IMR-90 (cell line): Measurements from ENCODE around the gene SLC12A8. TPM values are rescaled to one million over a fixed set of nuclear protein-coding genes. Genes with fewer than 3 reads are reported as not detected.

Experiments
- ATAC-seq: fragments of 200-7000 bp; cut with Tn5 transposase; 2 replicates; pipeline ENCODE4 v1.9.1; 2020; ENCODE audit warnings: low read depth, mild to moderate bottlenecking, moderate library complexity
- BruUV-seq: library from RNA; stranded (reverse); fragments of 400-500 nt; replicated peaks from 2 replicates; lab custom pipeline; 2021; lab: Mats Ljungman, UMichigan
- CTCF ChIA-PET: fragments of 300-600 bp; formaldehyde crosslinking; extraction: SDS; loops from one replicate; lab custom pipeline; 2021; ENCODE audit warnings: antibody characterized with exemption; lab: Yijun Ruan, JAX
- POLR2A ChIA-PET: fragments of 300-600 bp; sonication (Branson Sonifier 250); formaldehyde crosslinking; loops from one replicate; lab custom pipeline; 2022; ENCODE audit warnings: antibody characterized with exemption; ENCODE audit not compliant: unreplicated experiment; lab: Charles Lee
- DNase-seq: peaks from one replicate; pipeline ENCODE4 v3.0.0; 2013
- H2AFZ ChIP-seq: replicated peaks from 2 replicates; pipeline ENCODE3; 2013; ENCODE audit warnings: low read length, mild to moderate bottlenecking; ENCODE audit not compliant: poor library complexity
- H2AK5ac ChIP-seq: 2 replicates; pipeline ENCODE4 v1.6.1; 2013; ENCODE audit warnings: low read depth, low read length, inconsistent platforms
- H2AK9ac ChIP-seq: replicated peaks from 2 replicates; pipeline ENCODE3; 2013; ENCODE audit warnings: mild to moderate bottlenecking, low read depth, low read length, moderate library complexity; ENCODE audit not compliant: poor library complexity
- H2BK120ac ChIP-seq: 2 replicates; pipeline ENCODE4 v1.6.1; 2013; ENCODE audit warnings: low read depth, low read length, inconsistent platforms
- H2BK15ac ChIP-seq: 3 replicates; pipeline ENCODE4 v1.6.1; 2013; ENCODE audit warnings: low read depth, low read length, inconsistent platforms
- H2BK20ac ChIP-seq: 2 replicates; pipeline ENCODE4 v1.6.1; 2013; ENCODE audit warnings: low read depth, mild to moderate bottlenecking, inconsistent platforms, low read length, moderate library complexity
- H2BK5ac ChIP-seq: 2 replicates; pipeline ENCODE4 v1.6.1; 2013; ENCODE audit warnings: mild to moderate bottlenecking, low read depth, low read length, inconsistent platforms; ENCODE audit not compliant: poor library complexity, severe bottlenecking
- H3K14ac ChIP-seq: replicated peaks from 2 replicates; pipeline ENCODE4 v1.6.1; 2013; ENCODE audit warnings: low read depth, low read length, inconsistent platforms
- H3K18ac ChIP-seq: 2 replicates; pipeline ENCODE4 v1.6.1; 2013; ENCODE audit warnings: low read depth, low read length, control low read depth
- H3K23ac ChIP-seq: 2 replicates; pipeline ENCODE4 v1.6.1; 2013; ENCODE audit warnings: low read depth, low read length, inconsistent platforms
- H3K27ac ChIP-seq: 2 replicates; pipeline ENCODE4 v1.5.1; 2013; ENCODE audit warnings: mild to moderate bottlenecking, control low read depth, low read length; ENCODE audit not compliant: insufficient read depth
- H3K27me3 ChIP-seq: 2 replicates; pipeline ENCODE4 v1.6.1; 2013; ENCODE audit warnings: low read length; ENCODE audit not compliant: control insufficient read depth, insufficient read depth
- H3K36me3 ChIP-seq: 2 replicates; pipeline ENCODE4 v1.6.1; 2013; ENCODE audit warnings: low read length, mixed read lengths; ENCODE audit not compliant: control insufficient read depth, insufficient read depth
- H3K4ac ChIP-seq: 2 replicates; pipeline ENCODE4 v1.6.1; 2013; ENCODE audit warnings: low read depth, low read length, inconsistent platforms
- H3K4me1 ChIP-seq: 2 replicates; pipeline ENCODE4 v1.6.1; 2013; ENCODE audit warnings: low read length, mixed read lengths; ENCODE audit not compliant: control insufficient read depth, insufficient read depth
- H3K4me2 ChIP-seq: 2 replicates; pipeline ENCODE4 v1.6.1; 2013; ENCODE audit warnings: low read depth, mild to moderate bottlenecking, control low read depth, low read length, moderate library complexity
- H3K4me3 ChIP-seq: 2 replicates; pipeline ENCODE4 v1.5.1; 2013; ENCODE audit warnings: low read depth, mild to moderate bottlenecking, control low read depth, low read length, moderate library complexity; ENCODE audit not compliant: insufficient read depth
- H3K56ac ChIP-seq: 2 replicates; pipeline ENCODE4 v1.6.1; 2013; ENCODE audit warnings: low read length, inconsistent platforms; ENCODE audit not compliant: insufficient read depth; ENCODE audit errors: extremely low read depth
- H3K79me1 ChIP-seq, 2 experiments: 2 replicates each; pipeline ENCODE4 v1.6.1; 2013; ENCODE audit warnings: low read length in 2 of 2, inconsistent platforms in 1 of 2, low read depth in 1 of 2
- H3K9ac ChIP-seq: 2 replicates; pipeline ENCODE4 v1.6.1; 2013; ENCODE audit warnings: low read depth, low read length, control low read depth
- H3K9me1 ChIP-seq: 2 replicates; pipeline ENCODE4 v1.6.1; 2013; ENCODE audit warnings: low read length, inconsistent platforms; ENCODE audit not compliant: insufficient read depth
- H3K9me3 ChIP-seq: 2 replicates; pipeline ENCODE4 v1.6.1; 2013; ENCODE audit warnings: low read length; ENCODE audit not compliant: control insufficient read depth, insufficient read depth
- H4K20me1 ChIP-seq: 2 replicates; pipeline ENCODE4 v1.6.1; 2013; ENCODE audit warnings: low read length, inconsistent platforms; ENCODE audit not compliant: insufficient read depth
- H4K5ac ChIP-seq: 2 replicates; pipeline ENCODE4 v1.6.1; 2013; ENCODE audit warnings: mild to moderate bottlenecking, low read depth, low read length, control low read depth
- H4K8ac ChIP-seq, 2 experiments: 2 replicates each; pipeline ENCODE4 v1.6.1; 2013; ENCODE audit warnings: low read depth in 2 of 2, low read length in 2 of 2, control low read depth in 1 of 2, inconsistent platforms in 1 of 2
- H4K91ac ChIP-seq: 2 replicates; pipeline ENCODE4 v1.6.1; 2013; ENCODE audit warnings: low read depth, low read length, inconsistent platforms; ENCODE audit not compliant: insufficient read depth
- BHLHE40 ChIP-seq: fragments of 150-350 bp; IDR thresholded peaks from 2 replicates; pipeline ENCODE4 v1.6.1; 2016; ENCODE audit warnings: mild to moderate bottlenecking, low read depth, low read length
- CHD1 ChIP-seq: IDR thresholded peaks from 2 replicates; pipeline ENCODE4 v1.6.1; 2012; ENCODE audit warnings: low read depth, low read length, improper control_type of control experiment
- ELK1 ChIP-seq: fragments of 150-350 bp; IDR thresholded peaks from 2 replicates; pipeline ENCODE4 v1.6.1; 2016; ENCODE audit warnings: low read depth, mild to moderate bottlenecking, low read length, moderate library complexity, borderline replicate concordance
- MAFK ChIP-seq: IDR thresholded peaks from 2 replicates; pipeline ENCODE4 v1.6.1; 2012; ENCODE audit warnings: low read depth, low read length, improper control_type of control experiment
- MXI1 ChIP-seq: IDR thresholded peaks from 2 replicates; pipeline ENCODE4 v1.6.1; 2012; ENCODE audit warnings: low read depth, mild to moderate bottlenecking, low read length, moderate library complexity, borderline replicate concordance
- RAD21 ChIP-seq: IDR thresholded peaks from 2 replicates; pipeline ENCODE4 v1.6.1; 2012; ENCODE audit warnings: low read length, improper control_type of control experiment
- RCOR1 ChIP-seq: IDR thresholded peaks from 2 replicates; pipeline ENCODE4 v1.6.1; 2012; ENCODE audit warnings: mild to moderate bottlenecking, low read length, improper control_type of control experiment; ENCODE audit not compliant: insufficient replicate concordance
- WGBS, 2 experiments: methylation state at CpG; one replicate each; pipeline versions ENCODE4 v1.1.5 to v1.1.7; 2013; ENCODE audit warnings: missing lambda C conversion rate in 2 of 2; ENCODE audit not compliant: insufficient read length in 1 of 2; ENCODE audit errors: extremely low coverage in 2 of 2; 5-methylcytosine and 5-hydroxymethylcytosine counted together
- dilution Hi-C: fragments of 300-500 bp; cut with HindIII; formaldehyde crosslinking; loops from one replicate; pipeline ENCODE4 v1.14.3; 2018; ENCODE audit warnings: low sequenced_read_pairs; ENCODE audit not compliant: unreplicated experiment
- in situ Hi-C: fragments of 300-500 bp; cut with MboI; formaldehyde crosslinking; loops from 3 replicates; pipeline ENCODE4 v1.14.3; 2019; ENCODE audit warnings: low sequenced_read_pairs, inconsistent platforms, mixed read lengths
- intact Hi-C: fragments of 100-400 bp; cut with micrococcal nuclease; formaldehyde crosslinking; loops from 2 replicates; pipeline ENCODE4 v1.10.0; 2022
- polyA plus RNA-seq, 3 experiments: library from polyadenylated mRNA; depleted of rRNA; stranded (reverse); fragments of >200 nt; gene quantifications; 2 replicates each; pipeline ENCODE4 v1.2.3, GENCODE V29; 2012; ENCODE audit warnings: low replicate concordance in 1 of 3
- total RNA-seq: library from RNA; depleted of rRNA; stranded (reverse); fragments of >200 nt; gene quantifications from 2 replicates; pipeline ENCODE4 v1.2.3, GENCODE V29; 2012

SLC12A8 gene
- total and polyA plus RNA-seq, 2 of the 4 experiments (the other 2 are of a cell fraction) = 2.2 to 4.3 TPM

DNA sequence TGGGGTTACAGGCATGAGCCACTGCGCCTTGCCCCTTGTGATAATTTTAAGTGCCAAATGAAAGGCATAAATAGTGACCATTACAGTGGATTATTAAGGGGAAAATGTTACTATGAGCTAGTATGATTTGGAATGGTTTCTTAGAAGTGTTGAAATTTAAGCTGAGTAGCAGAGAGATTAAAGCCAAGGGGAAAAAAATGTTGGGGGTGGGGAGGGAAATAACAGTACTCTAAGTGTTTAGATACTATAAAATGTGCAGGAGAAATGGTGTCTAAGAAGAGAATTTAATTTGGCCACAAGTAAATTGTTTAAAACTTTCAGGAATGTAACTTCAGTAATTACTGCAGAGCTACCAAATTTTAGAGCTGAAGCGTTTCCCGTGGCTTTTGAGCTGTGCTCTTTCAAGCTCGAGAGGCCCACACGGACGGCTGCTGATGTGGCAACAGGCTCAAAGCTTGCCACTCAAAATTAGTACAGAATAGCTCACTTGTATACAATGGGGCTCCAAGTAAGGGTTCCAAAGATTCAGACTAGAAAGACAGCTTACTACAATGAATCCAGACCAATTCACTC, 23.9 kb upstream of the SLC12A8 start (continued):
- TF ChIP-seq BHLHE40 = no peak

- no peaks in the 10 kb centered on the region for H3K9me3 ChIP-seq
- H3K9ac ChIP-seq = no peak overlapping the region
- no TSS peak for BruUV-seq
- no peak overlapping the region for H3K18ac ChIP-seq
- H3K56ac ChIP-seq = no peak overlapping the region
- no peak overlapping the region for H3K4me2 ChIP-seq
- POLR2A ChIA-PET = no interaction called here
- H3K4me1 ChIP-seq = peaks cover 7% of the 10 kb centered on the region
- no peak overlapping the region for H3K23ac ChIP-seq
- no peak overlapping the region for H3K27ac ChIP-seq
- WGBS, 2 experiments = no CpG with 5 or more reads among the region's 1 CpG
- H3K14ac ChIP-seq = no peak overlapping the region
- H3K79me1 ChIP-seq = peaks cover 23 to 30% of the 10 kb centered on the region in 2 experiments
- H3K4ac ChIP-seq = no peak overlapping the region
- H2BK20ac ChIP-seq = no peak overlapping the region
- dilution Hi-C loops (no loop called here), in situ Hi-C loops (no loop called here), intact Hi-C loops (loop anchor here (10.0 kb wide), 1 partner anchor 200 kb away; no protein-coding TSS in a partner anchor)
- no peak for DNase-seq
- CTCF ChIA-PET = no interaction called here
- H4K91ac ChIP-seq = no peak overlapping the region
- H2BK120ac ChIP-seq = no peak overlapping the region
- H2BK15ac ChIP-seq = no peak overlapping the region
- H2BK5ac ChIP-seq = no peak overlapping the region
- H2AK5ac ChIP-seq = no peak overlapping the region
- no peak overlapping the region for H4K5ac ChIP-seq
- H2AK9ac ChIP-seq = no peak overlapping the region
- no peak overlapping the region for H2AFZ ChIP-seq
- peaks cover 6% of the 10 kb centered on the region; the same call in 1 of the 2 replicates for H4K20me1 ChIP-seq
- no peak for ATAC-seq
- no peaks in the 10 kb centered on the region for H3K27me3 ChIP-seq
- peaks cover 9% of the 10 kb centered on the region for H3K36me3 ChIP-seq
- TF ChIP-seq MXI1 = no peak
- no peak for TF ChIP-seq RCOR1
- no peak for TF ChIP-seq MAFK
- no peak for TF ChIP-seq CHD1
- TF ChIP-seq RAD21 = no peak
- no peak for TF ChIP-seq ELK1
- H4K8ac ChIP-seq = no peak overlapping the region
- H3K9me1 ChIP-seq = peaks cover 11% of the 10 kb centered on the region; the same call in 1 of the 2 replicates
- no peak overlapping the region for H3K4me3 ChIP-seq
Observed at GRCh38 chr3:125234831-125235230, 22.3 kb upstream of the SLC12A8 start.
